NCI-H1436 treated with DMSO at 0.1 percent for 48 hours (cell line): ENCODE measurements around the gene CERS2.
"Not testable (repeated sequence)": the region's sequence is repeated elsewhere in the genome, so short reads cannot be mapped to it uniquely, and the experiment has no call there.

Experiments used
- DNase-seq: peaks from one replicate; lab custom pipeline; 2025; lab: John Stamatoyannopoulos, UW

The CERS2 gene

DNA sequence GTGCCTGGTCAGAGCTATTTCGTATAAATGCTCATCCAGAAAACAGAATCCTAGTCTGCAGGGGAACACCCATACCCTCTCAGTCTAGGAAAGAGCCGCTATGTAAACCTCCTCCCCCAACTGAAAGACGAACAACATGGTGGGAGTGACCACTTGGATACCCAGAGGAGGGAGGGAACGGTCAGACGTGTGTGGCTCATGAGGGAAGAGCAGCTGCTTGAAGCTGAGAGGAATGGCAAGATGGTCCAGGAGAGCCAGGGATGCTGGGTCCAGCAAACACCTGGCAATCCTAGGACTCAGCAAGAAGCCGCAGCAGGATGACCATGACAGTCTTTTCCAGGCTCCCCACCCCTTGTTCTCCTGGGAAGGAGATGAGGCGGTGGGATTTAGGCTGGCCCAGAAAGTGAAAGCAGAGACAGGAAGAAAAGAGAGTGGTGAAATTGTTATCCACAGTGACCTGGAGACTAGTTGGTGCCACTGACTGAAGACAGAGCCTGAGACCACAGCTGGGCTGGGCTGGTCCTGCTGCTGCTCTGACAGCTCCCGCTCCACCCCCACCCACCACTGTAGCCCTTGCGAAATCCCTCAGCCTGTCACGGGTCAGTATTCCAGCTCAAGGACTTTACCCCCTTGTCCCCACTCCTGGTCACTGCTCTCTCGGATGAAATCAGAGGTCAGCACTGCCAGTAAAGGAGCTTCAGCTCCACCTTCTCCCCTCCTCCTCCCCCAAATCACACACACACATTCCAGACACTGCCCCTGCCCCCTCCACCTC, 3.6 kb downstream of the CERS2 start:
- no peak for DNase-seq

- DNase-seq, result no peak
Measured at GRCh38 chr1:150969626-150970025, 5.0 kb downstream of the CERS2 start.

DNA sequence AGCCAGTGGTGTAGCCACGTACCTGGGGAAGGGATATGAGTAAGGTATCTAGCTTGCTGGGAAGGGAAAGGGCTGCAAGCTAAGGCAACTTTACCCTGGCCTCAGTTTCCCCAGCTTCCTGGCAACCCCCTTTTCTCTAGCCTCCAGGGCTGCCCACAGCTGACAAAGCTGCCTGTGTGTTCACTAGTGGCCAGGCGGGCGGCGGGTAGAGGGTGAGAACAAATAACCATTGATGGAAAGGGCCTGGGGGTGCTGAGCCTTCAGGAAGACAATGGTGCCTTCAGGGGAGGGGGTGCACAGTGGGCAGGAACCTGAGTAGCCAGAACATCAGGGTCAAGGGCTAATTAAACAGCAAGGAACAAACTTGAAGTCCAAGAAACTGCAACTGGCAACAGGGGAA, 6.1 kb downstream of the CERS2 start:
- DNase-seq, result no peak

GRCh38 chr1:150967936-150968335, 6.7 kb downstream of the CERS2 start:
- DNase-seq, result no peak

- DNase-seq, result no peak
Measured at GRCh38 chr1:150966011-150966410, 8.6 kb downstream of the CERS2 start.

DNA sequence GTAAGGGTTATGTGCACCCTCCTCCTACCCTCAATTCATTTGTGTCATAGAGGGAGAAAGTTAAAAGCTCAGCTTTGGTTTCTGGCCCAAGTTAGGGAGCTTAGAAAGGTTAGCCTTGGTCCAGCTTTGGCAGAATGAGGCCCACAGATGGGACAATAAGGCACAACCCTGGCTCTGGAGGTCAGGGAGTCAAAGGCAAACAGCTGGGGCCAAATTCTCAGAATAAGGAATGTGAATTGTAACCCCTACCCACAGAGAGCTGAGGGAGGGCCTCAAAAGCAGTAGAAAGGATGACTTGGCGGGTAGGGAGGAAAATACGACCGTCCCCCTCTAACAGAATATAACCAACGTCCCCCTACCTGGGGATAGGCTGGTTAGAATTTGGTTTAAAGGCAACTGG, 9.0 kb downstream of the CERS2 start:
- DNase-seq, result no peak

DNA sequence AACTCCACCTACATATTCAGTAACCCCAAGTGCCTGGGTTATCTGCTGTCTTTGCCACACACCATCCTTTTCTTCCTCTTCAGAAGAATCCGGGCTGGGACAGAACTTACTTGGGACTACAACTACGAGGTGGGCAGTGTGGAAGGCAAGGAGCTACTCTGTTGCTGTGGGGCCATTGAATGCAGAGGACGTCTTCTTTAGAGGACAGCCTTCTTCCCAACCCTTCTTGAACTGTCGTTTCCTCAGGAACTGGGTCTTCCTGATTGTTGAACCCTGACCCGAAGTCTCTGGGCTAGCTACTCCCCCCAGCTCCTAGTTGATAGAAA, 10.5 kb downstream of the CERS2 start:
- DNase-seq, result no peak

DNA sequence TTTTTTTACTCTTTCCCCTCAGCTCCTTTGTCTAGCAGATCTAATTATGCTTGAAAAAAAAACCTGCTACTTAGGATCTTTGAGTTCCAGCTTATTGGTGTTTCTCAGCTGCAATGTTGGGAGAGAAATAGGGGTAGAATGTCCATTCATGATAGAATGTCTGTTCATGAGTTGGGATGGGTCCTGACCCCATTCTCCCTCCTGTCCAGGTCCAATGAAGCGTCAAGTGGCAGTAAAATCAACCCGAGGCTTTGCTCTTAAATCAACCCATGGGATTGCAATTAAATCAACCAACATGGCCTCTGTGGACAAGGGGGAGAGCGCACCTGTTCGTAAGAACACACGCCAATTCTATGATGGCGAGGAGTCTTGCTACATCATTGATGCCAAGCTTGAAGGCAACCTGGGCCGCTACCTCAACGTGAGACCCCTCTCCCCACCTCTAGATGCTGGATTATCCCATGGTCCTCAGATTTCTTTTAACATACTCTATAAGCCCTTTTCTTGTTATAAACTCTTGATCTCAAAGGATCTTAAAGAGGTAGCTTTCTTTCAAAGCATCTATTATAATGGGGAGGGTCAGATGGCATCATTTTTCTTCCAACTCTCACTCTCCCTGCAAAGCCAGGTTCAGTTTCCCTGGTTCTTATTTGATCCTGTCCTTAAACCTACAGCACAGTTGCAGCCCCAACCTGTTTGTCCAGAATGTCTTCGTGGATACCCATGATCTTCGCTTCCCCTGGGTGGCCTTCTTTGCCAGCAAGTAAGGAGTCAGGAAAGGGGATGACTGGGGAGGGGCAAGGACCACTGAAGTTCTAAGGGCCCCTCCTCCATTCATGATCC, 11.1 kb downstream of the CERS2 start:
- DNase-seq, result no peak

- DNase-seq, result no peak
Measured at GRCh38 chr1:150961756-150962155, 12.9 kb downstream of the CERS2 start.

DNA sequence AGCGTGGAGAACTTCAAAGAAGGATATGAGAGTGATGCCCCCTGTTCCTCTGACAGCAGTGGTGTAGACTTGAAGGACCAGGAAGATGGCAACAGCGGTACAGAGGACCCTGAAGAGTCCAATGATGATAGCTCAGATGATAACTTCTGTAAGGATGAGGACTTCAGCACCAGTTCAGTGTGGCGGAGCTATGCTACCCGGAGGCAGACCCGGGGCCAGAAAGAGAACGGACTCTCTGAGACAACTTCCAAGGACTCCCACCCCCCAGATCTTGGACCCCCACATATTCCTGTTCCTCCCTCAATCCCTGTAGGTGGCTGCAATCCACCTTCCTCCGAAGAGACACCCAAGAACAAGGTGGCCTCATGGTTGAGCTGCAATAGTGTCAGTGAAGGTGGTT, 14.0 kb downstream of the CERS2 start:
- no peak for DNase-seq

GRCh38 chr1:150957666-150958065, 17.0 kb downstream of the CERS2 start:
- DNase-seq, result no peak

DNA sequence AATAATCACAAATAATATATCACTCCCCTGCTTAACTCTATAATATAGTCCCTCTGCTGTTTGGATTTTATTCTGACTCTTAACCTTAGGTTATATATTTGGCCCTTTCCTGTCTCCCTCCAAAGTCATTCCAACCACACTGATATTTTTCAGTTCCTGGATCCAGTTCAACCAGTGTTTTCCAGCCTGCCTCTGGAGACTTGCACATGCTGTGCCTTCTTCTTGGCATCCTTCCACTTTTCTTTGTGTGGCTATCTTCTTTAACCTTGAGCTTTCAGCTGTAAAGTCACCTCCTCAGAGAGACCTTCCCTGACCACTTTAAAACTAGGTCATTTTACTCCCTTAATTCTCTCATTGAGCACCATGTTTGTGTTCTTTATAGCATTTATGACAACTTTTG, 19.4 kb downstream of the CERS2 start:
- DNase-seq, result no peak

DNA sequence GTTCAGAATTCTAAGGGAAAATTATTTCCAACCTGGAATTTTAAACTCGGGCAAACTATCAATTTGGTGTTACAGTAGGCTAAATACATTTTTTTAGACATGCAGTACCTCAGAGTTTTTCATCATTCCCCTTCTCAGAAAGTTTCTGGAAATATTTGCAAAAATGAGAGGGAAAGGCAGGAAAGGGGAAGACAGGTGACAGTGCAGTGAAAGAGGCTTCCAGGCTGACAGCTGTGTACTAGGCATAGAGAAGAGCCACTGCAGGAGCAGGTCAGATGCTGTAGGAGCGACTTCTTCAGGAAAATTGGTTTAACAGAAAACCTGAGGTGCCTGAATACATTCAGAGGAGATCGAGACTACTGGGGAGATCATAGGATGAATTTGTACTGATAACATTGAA, 19.9 kb downstream of the CERS2 start:
- DNase-seq, result no peak

- DNase-seq, result no peak
Measured at GRCh38 chr1:150944856-150945255, 29.8 kb downstream of the CERS2 start.

GRCh38 chr1:150931773-150932172, 42.9 kb downstream of the CERS2 start:
- no peak for DNase-seq

DNA sequence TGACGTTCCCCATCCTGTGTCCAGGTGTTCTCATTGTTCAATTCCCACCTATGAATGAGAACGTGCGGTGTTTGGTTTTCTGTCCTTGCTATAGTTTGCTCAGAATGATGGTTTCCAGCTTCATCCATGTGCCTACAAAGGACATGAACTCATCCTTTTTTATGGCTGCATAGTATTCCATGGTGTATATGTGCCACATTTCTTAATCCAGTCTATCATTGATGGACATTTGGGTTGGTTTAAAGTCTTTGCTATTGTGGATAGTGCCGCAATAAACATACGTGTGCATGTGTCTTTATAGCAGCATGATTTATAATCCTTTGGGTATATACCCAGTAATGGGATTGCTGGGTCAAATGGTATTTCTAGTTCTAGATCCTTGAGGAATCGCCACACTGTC, 45.9 kb downstream of the CERS2 start:
- DNase-seq, result not testable (repeated sequence)

GRCh38 chr1:150928286-150928685, 46.3 kb downstream of the CERS2 start:
- DNase-seq, result no peak

DNA sequence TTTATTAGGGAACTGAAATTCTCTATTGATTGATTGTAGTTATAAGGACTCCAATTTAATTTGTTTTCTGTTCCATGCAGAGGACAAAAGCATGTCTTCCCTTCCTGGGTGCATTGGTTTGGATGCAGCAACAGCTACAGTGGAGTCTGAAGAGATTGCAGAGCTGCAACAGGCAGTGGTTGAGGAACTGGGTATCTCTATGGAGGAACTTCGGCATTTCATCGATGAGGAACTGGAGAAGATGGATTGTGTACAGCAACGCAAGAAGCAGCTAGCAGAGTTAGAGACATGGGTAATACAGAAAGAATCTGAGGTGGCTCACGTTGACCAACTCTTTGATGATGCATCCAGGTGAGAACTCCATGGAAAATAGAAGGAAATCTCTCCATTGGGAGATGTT, 47.0 kb downstream of the CERS2 start:
- DNase-seq, result no peak

- peak; percentile 86 for DNase-seq
Measured at GRCh38 chr1:150926097-150926741, 48.4 kb downstream of the CERS2 start, which contains the start of gene SETDB1. Gene SETDB1, plus strand, starts transcription at chr1:150926363. Its CDS starts 1,352 bp downstream, at chr1:150927715.

DNA sequence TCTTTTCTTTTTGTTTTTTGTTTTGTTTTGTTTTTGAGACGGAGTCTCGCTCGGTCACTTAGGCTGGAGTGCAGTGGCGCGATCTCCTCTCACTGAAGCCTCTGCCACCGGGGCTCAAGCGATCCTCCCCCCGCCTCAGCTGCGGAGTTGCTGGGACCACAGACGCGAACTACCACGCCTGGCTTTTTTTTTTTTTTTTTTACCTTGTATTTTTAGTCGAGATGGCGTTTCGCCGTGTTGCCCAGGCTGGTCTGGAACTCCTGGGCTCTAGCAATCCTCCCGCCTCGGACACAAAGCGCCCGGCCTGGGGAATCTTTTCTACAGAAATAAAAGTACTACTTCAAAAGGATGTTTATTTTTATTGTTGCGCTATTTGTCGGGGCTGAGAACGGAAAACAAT, 49.6 kb downstream of the CERS2 start:
- no peak for DNase-seq

DNA sequence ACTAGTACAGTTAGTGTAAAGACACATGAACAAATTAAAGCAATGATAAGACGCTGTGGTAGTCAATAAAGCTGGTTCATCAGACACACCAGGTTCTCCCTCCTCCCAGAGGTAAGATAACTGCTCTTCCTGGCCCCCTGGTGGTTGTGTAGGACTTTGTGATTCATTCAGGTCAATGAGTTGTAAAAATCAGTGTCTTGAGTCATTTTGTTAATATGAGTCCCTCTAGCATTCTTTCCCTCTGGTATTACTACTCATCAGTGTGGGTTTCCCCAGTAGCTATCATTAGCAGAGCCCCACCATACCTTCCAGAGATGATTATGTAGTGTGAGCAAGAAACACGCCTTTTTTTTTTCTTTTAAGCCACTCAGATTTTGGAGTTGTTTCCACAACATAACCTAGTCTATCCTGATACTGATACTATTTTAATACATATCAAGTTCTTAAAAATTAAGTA, 52.1 kb downstream of the CERS2 start:
- DNase-seq, result peak; percentile 46

DNA sequence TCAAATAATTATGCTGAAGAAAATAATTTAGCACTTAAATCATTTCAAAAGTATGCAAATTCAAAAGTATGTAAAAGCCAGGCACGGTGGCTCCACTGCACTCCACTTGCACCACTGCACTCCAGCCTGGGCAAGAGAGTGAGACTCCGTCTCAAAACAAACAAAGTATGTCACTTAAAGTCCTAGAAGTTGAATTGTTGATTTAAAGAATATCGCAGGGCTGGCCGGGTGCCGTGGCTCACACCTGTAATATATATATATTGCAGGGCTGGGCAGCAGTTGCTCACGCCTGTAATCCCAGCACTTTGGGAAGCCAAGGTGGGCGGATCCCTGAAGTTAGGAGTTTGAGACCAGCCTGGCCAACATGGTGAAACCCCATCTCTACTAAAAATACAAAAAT, 57.2 kb downstream of the CERS2 start:
- no peak for DNase-seq
